DLD1 (cell line): Measurements from ENCODE around the gene MS4A10.

Source experiments
- in situ Hi-C: cut with HindIII; loops from 2 replicates; pipeline ENCODE4 v1.10.0; 2017; ENCODE audit warnings: low sequenced_read_pairs

The MS4A10 gene

DNA sequence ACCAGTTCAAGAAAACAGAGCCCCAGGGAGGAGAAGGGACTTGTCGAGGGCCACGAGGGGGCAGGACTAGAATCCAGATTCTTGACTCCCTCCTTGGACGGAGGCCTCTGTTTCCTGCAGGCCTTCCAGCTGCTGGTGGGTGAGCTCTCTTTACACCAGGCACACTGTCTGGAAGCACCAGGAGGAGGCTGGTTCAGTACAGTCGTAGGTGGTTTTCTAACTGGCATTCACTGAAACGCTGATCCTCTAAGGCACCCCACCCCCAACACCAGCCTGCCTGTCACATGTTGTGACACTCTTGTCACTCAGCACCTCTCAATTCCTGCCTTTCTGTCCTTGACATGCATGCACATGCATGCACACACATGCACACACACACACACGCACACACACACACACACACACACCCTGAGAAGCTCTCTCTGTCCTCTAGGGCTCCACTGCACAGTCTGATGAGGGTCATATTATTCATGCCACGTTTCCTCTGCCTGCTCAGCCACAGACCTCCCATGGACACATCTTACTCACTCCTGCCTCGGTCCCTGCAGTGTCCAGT lies 751 bp downstream of the MS4A10 start:
- in situ Hi-C loops, result no loop called here

GRCh38 chr11:60786811-60787567 lies 1.9 kb downstream of the MS4A10 start:
- in situ Hi-C loops, result no loop called here

- in situ Hi-C loops, result no loop called here
These were observed 3.4 kb downstream of the MS4A10 start for GRCh38 chr11:60788401-60789125.

- in situ Hi-C loops, result no loop called here
These were observed 5.6 kb downstream of the MS4A10 start for GRCh38 chr11:60790726-60791125.

DNA sequence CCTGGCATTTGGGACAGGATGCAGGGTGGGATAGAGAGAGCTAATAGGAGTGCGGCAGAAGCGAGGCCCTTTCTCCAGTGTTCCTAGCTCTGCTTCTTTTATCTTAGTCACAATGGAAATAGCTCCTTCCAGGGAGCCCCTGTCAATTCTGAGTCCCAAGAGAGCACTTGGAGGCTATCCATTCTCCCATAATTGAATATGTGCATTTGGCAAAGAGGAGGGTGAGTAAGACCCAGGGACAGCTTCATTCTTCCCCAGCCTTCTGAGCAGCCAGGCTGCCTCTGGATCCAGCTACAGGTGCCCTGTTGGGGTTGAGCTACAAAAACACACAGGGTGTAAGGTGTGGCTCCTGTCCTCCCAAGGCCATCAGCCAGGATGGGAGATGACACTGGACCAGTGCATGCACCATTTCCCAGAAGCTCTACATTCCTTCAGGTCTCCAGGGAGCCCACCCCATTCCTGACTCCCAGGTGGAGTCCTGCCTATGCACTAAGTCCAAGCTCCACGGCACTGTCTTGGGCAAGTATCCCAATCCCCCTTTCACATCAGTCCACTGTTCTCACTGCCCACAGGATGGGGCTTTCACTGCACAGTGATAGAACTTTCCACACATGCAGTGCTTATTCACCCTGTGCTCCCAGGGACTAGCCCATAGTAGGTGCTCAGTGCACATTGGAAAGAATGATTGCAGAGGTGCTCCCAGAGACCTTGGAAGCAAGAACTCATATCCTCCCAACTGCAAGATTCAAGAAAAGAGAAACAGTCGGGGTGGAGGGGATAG lies 6.2 kb downstream of the MS4A10 start:
- in situ Hi-C loops, result no loop called here

GRCh38 chr11:60792521-60792920 lies 7.4 kb downstream of the MS4A10 start:
- in situ Hi-C loops, result no loop called here

GRCh38 chr11:60795291-60795690 lies 10.2 kb downstream of the MS4A10 start:
- in situ Hi-C loops, result no loop called here

GRCh38 chr11:60797846-60798630 lies 12.9 kb downstream of the MS4A10 start:
- in situ Hi-C loops, result no loop called here

DNA sequence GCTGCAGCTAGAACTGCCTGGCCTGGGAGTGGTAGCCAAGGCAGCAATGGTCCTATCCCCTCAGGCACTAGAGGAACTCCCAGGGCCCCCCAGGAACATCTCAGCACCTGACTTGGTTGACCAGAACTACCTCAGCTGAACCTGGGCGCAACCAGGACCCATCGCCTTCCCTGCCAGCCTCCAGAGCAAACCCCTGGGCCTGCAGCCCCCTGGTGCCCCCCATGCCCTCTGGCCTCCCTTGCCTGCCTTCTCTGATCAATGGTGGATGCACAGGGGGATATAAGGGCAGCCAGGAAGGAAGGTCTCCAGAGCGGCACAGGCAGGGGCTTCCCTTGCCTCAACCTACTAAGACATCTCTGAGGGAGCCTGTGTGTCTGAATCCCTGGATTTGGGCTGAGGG lies 13.5 kb downstream of the MS4A10 start:
- in situ Hi-C loops, result no loop called here

DNA sequence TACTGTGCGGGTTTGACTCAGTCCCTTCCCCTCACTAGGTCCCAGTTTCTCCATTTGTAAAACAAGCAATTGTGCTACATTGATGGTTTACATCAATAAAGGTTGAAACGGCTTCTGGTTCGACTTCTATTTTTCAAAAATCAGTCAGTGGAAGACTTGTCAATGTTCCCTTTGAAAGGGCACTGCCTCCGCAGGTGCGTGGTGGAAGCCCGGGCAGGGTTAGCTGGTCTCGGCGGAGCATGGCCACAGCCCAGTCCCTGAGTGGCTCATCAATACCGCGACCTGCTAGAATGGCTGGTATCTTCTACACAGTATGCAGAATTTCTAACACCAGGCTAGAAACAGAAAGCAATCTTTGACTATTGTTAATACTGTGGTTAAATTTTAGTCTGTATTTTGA lies 16.1 kb downstream of the MS4A10 start:
- in situ Hi-C loops, result no loop called here

GRCh38 chr11:60803273-60803936 lies 18.3 kb downstream of the MS4A10 start:
- in situ Hi-C loops, result no loop called here

GRCh38 chr11:60809249-60809648 lies 24.1 kb downstream of the MS4A10 start:
- in situ Hi-C loops, result no loop called here

DNA sequence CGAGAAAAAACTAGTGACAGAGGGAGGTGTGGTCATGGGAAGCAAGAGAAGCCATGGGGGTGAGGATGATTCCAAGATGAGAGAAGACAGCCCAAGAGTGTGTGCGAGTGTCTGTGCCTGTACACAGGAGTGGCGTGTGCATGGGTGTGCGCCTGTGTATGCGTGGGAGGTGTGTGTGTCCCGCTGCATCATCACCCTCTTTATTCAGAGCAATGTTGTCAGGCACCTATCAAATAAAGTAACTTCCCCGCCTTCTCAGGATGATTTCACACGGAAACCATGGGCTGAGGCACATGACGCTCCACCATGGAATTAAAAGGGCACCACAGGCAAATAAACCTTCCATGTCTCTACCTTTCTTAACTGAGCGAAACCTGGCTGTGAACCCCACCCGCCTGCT lies 24.6 kb downstream of the MS4A10 start:
- in situ Hi-C loops, result no loop called here

- in situ Hi-C loops, result no loop called here
These were observed 25.0 kb downstream of the MS4A10 start for GRCh38 chr11:60810151-60810550.

GRCh38 chr11:60810569-60810968 lies 25.4 kb downstream of the MS4A10 start:
- in situ Hi-C loops, result no loop called here

DNA sequence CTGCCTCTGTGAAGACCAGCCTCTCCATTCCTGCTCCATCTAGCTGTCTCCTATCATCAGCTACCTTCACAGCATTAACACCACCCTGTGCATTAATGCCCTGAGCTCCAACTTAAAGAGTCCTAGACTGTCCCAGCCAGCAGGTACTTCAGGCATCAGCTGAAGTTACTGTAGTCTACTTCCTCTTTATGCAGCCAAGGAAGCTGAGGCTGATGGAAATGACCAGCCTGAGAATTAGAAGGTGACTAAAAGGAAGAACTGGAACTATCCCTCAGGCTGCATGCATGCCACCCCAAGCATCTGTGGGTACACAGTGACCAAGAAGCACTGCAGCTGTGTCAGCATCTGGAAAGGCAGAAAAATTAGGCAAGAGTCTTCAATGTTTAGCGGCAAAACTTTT lies 28.2 kb downstream of the MS4A10 start:
- in situ Hi-C loops, result no loop called here

GRCh38 chr11:60814112-60814511 lies 29.0 kb downstream of the MS4A10 start:
- in situ Hi-C loops, result no loop called here

GRCh38 chr11:60816590-60817157 lies 31.5 kb downstream of the MS4A10 start:
- in situ Hi-C loops, result no loop called here

DNA sequence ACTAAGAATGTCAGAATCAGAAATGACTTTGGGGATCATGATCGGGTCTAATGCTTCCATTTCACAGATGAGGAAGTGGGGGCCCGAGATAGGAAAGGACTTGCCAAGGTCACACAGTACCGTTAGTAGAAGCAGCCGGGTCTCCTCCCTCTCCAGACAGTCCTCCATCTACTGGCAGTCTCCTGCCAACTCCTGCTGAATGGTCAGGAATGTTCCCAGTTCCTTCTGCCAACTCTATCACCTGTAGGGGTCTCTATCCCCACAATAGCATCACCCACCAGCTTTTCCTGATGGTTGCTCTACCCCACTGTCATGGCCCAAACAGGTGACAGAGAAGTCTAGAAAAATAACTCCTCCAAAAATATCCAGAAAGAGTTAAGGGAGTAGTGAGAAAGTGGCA lies 32.9 kb downstream of the MS4A10 start:
- in situ Hi-C loops, result no loop called here
